Stimulated activated CD4-positive, alpha-beta T cell treated with anti-CD3 and anti-CD28 coated beads, Interleukin-2, amount 100 ng/mL, for 4 hours (primary cell): Measurements from ENCODE around the gene CCHCR1.
A peak's percentile ranks its signal among the peaks of the same experiment; 100 is the strongest.
"Not testable (repeated sequence)": the region's sequence is repeated elsewhere in the genome, so short reads cannot be mapped to it uniquely, and the experiment has no call there.

ENCODE experiments used
- DNase-seq: peaks from one replicate; pipeline ENCODE4 v3.0.0-alpha.2; 2020; ENCODE audit warnings: low read depth

The CCHCR1 gene, protein sequence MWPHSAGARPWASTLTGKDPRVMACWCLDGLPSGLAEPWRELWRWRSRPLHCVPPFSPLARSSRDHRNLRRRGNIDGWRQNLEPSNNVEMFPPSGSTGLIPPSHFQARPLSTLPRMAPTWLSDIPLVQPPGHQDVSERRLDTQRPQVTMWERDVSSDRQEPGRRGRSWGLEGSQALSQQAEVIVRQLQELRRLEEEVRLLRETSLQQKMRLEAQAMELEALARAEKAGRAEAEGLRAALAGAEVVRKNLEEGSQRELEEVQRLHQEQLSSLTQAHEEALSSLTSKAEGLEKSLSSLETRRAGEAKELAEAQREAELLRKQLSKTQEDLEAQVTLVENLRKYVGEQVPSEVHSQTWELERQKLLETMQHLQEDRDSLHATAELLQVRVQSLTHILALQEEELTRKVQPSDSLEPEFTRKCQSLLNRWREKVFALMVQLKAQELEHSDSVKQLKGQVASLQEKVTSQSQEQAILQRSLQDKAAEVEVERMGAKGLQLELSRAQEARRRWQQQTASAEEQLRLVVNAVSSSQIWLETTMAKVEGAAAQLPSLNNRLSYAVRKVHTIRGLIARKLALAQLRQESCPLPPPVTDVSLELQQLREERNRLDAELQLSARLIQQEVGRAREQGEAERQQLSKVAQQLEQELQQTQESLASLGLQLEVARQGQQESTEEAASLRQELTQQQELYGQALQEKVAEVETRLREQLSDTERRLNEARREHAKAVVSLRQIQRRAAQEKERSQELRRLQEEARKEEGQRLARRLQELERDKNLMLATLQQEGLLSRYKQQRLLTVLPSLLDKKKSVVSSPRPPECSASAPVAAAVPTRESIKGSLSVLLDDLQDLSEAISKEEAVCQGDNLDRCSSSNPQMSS

DNA sequence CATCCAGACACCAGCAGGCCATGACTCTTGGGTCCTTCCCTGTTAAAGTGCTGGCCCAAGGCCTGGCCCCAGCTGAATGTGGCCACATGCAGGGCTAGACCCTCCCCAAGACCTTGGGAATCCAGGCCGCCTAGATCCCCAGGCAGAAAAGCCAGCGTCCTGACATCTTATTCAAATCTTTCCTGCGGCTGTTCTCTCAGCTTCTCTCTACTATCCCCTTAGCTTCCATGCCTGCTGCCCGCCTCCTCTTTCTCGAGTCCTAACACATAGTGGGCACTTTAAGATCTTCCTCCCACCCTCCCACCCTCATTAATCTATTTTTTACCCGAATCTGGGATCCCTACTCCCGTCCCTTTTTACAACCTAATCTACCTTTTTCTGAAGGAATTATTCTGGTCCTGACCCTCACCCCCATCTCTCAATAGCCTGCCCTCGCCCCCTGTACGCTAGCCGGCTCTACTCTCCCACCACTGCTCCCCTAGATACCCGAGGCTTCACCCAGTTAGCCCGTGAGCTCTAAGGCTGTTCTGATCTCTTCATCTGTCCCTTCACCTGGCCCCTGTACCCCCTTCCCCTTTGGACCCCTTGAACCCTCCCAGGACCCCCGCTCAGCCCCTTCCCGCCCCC is at the start of gene CCHCR1:
Gene CCHCR1, minus strand, starts transcription at position 290 of the 627 bp plus-strand sequence. Its CDS starts 202 bp downstream, at position 88.
- no peak for DNase-seq

GRCh38 chr6:31205638-31206037 is 48.0 kb upstream of the CCHCR1 start:
- no peak for DNase-seq

GRCh38 chr6:31204751-31205145 is 47.1 kb upstream of the CCHCR1 start:
- DNase-seq: no peak

- peak; percentile 66 for DNase-seq
Measured at GRCh38 chr6:31203345-31203979, 45.9 kb upstream of the CCHCR1 start.

DNA sequence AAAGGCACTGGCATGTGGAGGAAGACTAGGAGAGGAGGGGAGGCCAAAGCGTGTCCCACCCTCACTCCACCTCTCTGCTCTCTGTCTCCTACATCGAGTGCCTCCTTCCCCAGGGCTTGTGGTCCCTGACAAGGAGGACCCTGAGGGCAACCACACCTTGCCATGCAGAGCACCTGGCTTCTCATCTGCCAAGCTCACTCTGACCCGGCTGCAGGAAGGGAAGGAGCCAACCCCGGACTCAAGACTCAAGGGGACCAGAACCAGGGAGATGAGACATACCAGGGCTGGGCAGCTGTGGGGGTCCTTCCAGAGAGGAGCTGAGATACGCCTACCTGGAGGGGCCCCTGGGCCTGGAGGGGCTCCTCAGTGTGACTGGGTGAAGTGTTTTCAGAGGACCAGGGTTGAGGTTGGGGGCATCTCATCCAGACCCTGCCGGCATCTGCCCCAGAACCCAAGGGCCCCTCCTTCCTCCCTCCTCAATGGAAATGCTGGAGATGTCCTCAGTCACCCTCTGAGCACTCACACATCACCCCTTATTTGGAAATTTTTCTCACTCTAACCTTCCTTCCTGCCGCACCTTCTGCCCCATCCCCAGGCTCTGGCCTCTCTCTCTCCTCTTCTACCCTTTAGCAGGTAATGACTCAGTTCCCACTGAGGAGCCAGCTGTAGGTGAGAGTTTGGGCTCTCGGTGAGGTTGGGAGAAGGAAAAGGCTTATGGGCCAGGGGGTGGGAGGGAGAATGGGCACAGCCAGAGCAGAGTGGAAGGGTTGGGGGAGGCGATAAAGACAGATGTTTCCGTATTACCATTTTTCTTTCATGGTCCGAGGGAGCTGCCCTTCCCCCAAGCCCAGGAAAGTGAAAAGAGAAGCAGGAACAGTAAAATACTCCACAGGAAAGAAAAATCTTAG is 44.9 kb upstream of the CCHCR1 start:
- no peak for DNase-seq

DNA sequence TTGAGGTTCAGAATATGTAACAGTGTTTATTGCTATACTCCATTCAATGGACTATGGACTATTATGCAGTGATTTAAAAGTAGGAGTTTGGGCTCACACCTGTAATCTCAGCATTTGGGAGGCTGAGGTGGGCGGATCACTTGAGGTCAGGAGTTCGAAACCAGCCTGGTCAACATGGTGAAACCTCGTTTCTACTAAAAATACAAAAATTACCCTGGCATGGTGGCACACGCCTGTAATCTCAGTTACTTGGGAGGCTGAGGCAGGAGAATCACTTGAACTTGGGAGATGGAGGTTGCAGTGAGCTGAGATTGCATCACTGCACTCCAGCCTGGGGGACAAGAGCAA is 41.5 kb upstream of the CCHCR1 start:
- not testable (repeated sequence) for DNase-seq

DNA sequence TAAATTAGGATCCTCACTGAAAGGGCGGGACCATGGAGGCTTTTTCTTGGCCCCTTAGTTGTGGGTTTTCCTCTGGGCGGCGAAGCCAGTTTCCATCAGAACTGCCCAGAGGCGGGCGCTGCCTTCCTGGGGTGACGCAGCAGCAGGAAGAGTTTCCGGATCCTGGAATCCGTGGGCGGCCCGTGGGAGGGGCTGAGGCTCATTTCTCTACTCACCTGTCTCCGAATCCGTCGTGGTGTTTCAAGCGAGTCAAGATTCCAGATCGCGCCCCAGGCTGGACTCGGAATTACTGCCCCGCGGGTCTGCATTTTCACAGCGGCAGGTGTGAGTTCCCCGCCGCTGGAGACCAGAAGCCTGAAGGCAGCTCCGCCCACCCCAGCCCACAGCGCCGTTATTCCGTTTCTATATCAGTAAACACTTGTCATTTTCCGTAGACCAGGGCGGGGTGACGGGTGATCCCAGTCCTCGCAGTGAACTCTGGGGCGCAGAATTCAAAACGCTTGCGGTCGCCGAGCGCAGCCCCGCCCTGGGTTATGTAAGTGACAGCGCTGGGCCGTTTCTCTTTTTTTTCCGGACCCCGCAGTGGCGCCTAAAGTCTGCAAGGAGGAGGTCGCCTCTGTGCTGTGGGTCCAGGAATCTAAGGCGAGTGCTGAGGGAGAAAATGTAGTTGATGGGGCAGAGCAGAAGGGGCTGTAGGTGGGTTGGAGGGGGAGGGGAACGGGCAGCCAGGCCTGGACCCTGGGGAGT is 40.1 kb upstream of the CCHCR1 start:
- peak; percentile 91 for DNase-seq

GRCh38 chr6:31196251-31197022 is 38.8 kb upstream of the CCHCR1 start:
- not testable (repeated sequence) for DNase-seq

DNA sequence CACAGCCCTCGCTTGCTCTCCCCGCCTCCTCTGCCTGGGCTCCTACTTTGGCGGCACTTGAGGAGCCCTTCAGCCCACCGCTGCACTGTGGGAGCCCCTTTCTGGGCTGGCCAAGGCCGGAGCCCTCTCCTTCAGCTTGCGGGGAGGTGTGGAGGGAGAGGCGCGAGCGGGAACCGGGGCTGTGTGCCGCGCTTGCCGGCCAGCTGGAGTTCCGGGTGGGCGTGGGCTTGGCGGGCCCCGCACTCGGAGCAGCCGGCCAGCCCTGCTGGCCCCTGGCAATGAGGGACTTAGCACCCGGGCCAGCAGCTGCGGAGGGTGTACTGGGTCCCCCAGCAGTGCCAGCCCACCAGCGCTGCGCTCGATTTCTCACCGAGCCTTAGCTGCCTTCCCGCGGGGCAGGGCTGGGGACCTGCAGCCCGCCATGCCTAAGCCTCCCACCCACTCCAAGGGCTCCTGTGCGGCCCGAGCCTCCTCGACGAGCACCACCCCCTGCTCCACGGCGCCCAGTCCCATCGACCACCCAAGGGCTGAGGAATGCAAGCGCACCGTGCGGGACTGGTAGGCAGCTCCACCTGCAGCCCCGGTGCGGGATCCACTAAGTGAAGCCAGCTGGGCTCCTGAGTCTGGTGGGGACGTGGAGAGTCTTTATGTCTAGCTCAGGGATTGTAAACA is 37.8 kb upstream of the CCHCR1 start:
- not testable (repeated sequence) for DNase-seq

DNA sequence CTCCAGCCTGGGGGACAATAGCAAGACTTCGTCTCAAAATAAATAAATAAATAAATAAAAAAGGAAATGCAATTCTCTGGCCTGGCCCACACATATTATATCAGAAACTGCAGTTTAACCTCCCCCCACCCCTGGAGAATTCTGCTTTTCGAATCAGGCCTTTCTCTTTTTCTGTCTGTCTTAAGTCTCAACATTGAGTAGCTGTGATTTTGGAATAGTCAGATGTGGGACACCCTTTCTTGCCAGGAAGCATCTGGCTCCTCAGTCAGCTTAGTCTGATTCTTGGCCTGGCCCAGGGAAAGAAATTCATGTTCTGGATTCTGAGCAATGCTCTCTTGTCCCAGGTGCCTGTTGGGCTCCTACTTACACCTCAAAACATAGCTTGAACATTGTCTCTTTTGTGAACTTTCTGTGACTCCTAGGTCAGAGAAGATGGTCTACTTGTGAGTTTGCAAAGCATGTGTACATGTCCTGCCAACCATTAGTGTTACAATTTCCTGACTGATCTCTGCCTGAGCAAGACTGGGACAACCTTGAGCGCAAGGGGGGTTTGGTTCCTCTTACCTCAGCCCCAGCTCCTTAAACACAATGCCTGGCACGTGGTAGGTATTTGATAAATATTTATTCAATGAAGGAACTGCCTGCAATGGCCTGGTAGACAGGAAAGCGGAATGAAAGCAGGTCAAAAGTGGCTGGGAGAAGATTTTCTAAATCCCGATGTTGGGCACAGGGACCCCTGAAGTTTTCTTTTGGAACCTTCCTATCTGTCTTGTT is 36.6 kb upstream of the CCHCR1 start:
- no peak for DNase-seq

DNA sequence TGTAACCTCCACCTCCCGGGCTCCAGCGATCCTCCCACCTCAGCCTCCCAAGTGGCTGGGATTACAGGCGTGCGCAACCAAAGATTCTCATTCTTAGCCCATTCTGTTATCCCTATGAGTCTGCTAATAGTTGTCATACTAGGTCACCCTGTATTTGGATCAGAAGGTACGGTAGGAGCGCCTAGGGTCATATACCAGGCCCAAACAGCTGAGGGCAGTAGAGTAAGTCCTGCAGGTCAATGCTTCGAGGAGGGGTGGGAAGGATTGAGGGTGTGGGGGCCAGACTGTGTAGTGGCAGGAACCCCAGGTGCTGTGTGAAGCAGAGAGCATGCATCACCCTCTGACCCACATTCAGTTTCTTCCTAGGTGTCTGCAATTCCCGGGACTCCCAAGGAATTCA is 35.6 kb upstream of the CCHCR1 start:
- no peak for DNase-seq

- peak; percentile 31 for DNase-seq
Measured at GRCh38 chr6:31192431-31193105, 35.0 kb upstream of the CCHCR1 start.

DNA sequence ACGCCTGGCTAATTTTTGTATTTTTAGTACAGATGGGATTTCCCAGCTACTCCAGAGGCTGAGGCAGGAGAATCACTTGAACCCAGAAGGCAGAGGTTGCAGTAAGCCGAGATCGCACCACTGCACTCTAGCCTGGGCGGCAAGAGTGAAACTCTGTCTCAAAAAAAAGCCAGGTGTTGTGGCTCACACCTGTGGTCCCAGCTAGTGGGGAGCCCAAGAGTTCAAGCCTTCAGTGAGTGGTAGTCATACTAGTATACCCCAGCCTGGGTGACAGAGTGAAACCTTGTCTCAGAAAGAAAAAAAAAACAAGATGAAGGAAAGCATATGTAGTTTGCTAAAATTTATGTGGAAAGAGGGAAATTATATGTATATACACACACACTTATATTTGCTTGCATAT is 32.9 kb upstream of the CCHCR1 start:
- DNase-seq: no peak

- not testable (repeated sequence) for DNase-seq
Measured at GRCh38 chr6:31189223-31189622, 31.6 kb upstream of the CCHCR1 start.

GRCh38 chr6:31187780-31188194 is 30.2 kb upstream of the CCHCR1 start:
- no peak for DNase-seq

GRCh38 chr6:31186052-31186734 is 28.6 kb upstream of the CCHCR1 start:
- DNase-seq: no peak

DNA sequence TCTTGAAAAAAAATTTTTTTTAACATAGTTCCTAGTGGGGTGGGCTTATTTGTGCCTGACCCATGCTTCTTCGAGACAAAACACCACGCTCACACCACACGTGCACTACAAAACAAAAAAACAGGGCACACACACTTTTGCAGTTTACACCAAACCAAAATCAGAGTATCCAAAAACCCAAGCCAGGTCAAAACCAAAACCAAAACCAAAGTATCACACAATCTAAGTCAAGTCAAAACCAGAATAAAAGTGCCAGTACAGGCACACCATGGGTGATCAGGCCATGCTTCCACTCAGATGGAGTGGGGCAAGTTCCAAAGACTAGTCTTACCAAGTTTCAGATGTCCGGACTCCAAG is 28.1 kb upstream of the CCHCR1 start:
- not testable (repeated sequence) for DNase-seq
